A549 (cell line): Measurements from ENCODE around the gene TCF23. TPM values are rescaled to one million over a fixed set of nuclear protein-coding genes. Genes with fewer than 3 reads are reported as not detected.

Experiments
- polyA plus RNA-seq, 4 experiments: library from polyadenylated mRNA; depleted of rRNA in 3 of 4; stranded (reverse); fragments of >200 nt; fragmentation: RNase III in 1 of 4; extraction: RNeasy Plus Mini Kit Qiagen cat#74134 plus additional on column Dnase treatment in 1 of 4; gene quantifications; 2 replicates in 3 of 4; 3 replicates in 1 of 4; pipeline ENCODE4 v1.2.3, GENCODE V29; 2011 to 2017

Gene TCF23
- polyA plus RNA-seq, 2 of the 4 experiments (the other 2 are of a cell fraction), result not detected

Other genes starting within 250 kb of the TCF23 start
- 12.0 and 12.1 TPM in 2 replicates for gene MAPRE3, start 178.4 kb upstream of the TCF23 start, polyA plus RNA-seq (2011; rRNA removed)
- gene MAPRE3, start 178.4 kb upstream of the TCF23 start, polyA plus RNA-seq (2017; fragmentation: RNase III; extraction: RNeasy Plus Mini Kit Qiagen cat#74134 plus additional on column Dnase treatment), result 19.3 to 21.8 TPM (median 21.5 TPM) in 3 replicates
- 74.9 and 106 TPM in 2 replicates for gene TMEM214, start 116.0 kb upstream of the TCF23 start, polyA plus RNA-seq (2011; rRNA removed)
- 48.1 to 57.0 TPM (median 54.3 TPM) in 3 replicates for gene TMEM214, start 116.0 kb upstream of the TCF23 start, polyA plus RNA-seq (2017; fragmentation: RNase III; extraction: RNeasy Plus Mini Kit Qiagen cat#74134 plus additional on column Dnase treatment)
- gene AGBL5, start 97.3 kb upstream of the TCF23 start, polyA plus RNA-seq (2011; rRNA removed), result 48.3 and 52.7 TPM in 2 replicates
- gene AGBL5, start 97.3 kb upstream of the TCF23 start, polyA plus RNA-seq (2017; fragmentation: RNase III; extraction: RNeasy Plus Mini Kit Qiagen cat#74134 plus additional on column Dnase treatment), result 25.5 to 28.3 TPM (median 26.1 TPM) in 3 replicates
- 392 and 408 TPM in 2 replicates for gene OST4, start 77.3 kb upstream of the TCF23 start, polyA plus RNA-seq (2011; rRNA removed)
- gene OST4, start 77.3 kb upstream of the TCF23 start, polyA plus RNA-seq (2017; fragmentation: RNase III; extraction: RNeasy Plus Mini Kit Qiagen cat#74134 plus additional on column Dnase treatment), result 809 to 921 TPM (median 880 TPM) in 3 replicates
- gene EMILIN1, start 70.4 kb upstream of the TCF23 start, polyA plus RNA-seq (2011; rRNA removed), result 0.13 TPM in 2 replicates
- gene EMILIN1, start 70.4 kb upstream of the TCF23 start, polyA plus RNA-seq (2017; fragmentation: RNase III; extraction: RNeasy Plus Mini Kit Qiagen cat#74134 plus additional on column Dnase treatment), result 0.46 to 0.51 TPM (median 0.49 TPM) in 3 replicates
- gene KHK, start 62.2 kb upstream of the TCF23 start, polyA plus RNA-seq (2011; rRNA removed), result 4.2 and 4.4 TPM in 2 replicates
- 7.6 to 8.5 TPM (median 8.3 TPM) in 3 replicates for gene KHK, start 62.2 kb upstream of the TCF23 start, polyA plus RNA-seq (2017; fragmentation: RNase III; extraction: RNeasy Plus Mini Kit Qiagen cat#74134 plus additional on column Dnase treatment)
- gene CGREF1, start 29.9 kb upstream of the TCF23 start, polyA plus RNA-seq (2011; rRNA removed), result 5.8 and 6.6 TPM in 2 replicates
- 4.5 to 5.4 TPM (median 5.1 TPM) in 3 replicates for gene CGREF1, start 29.9 kb upstream of the TCF23 start, polyA plus RNA-seq (2017; fragmentation: RNase III; extraction: RNeasy Plus Mini Kit Qiagen cat#74134 plus additional on column Dnase treatment)
- gene ABHD1, start 25.2 kb upstream of the TCF23 start, polyA plus RNA-seq (2011; rRNA removed), result 1.9 and 2.4 TPM in 2 replicates
- 0.96 to 1.0 TPM (median 1.0 TPM) in 3 replicates for gene ABHD1, start 25.2 kb upstream of the TCF23 start, polyA plus RNA-seq (2017; fragmentation: RNase III; extraction: RNeasy Plus Mini Kit Qiagen cat#74134 plus additional on column Dnase treatment)
- gene PREB, start 14.4 kb upstream of the TCF23 start, polyA plus RNA-seq (2011; rRNA removed), result 79.9 and 139 TPM in 2 replicates
- gene PREB, start 14.4 kb upstream of the TCF23 start, polyA plus RNA-seq (2017; fragmentation: RNase III; extraction: RNeasy Plus Mini Kit Qiagen cat#74134 plus additional on column Dnase treatment), result 52.3 to 58.2 TPM (median 54.6 TPM) in 3 replicates
- not detected in 2 replicates for gene PRR30, start 9.6 kb upstream of the TCF23 start, polyA plus RNA-seq (2011; rRNA removed)
- gene PRR30, start 9.6 kb upstream of the TCF23 start, polyA plus RNA-seq (2017; fragmentation: RNase III; extraction: RNeasy Plus Mini Kit Qiagen cat#74134 plus additional on column Dnase treatment), result not detected in 3 replicates
- gene ATRAID, start 63.0 kb downstream of the TCF23 start, polyA plus RNA-seq (2011; rRNA removed), result 346 and 429 TPM in 2 replicates
- gene ATRAID, start 63.0 kb downstream of the TCF23 start, polyA plus RNA-seq (2017; fragmentation: RNase III; extraction: RNeasy Plus Mini Kit Qiagen cat#74134 plus additional on column Dnase treatment), result 166 to 176 TPM (median 172 TPM) in 3 replicates
- gene SLC5A6, start 63.3 kb downstream of the TCF23 start, polyA plus RNA-seq (2011; rRNA removed), result 86.7 and 104 TPM in 2 replicates
- 77.2 to 86.6 TPM (median 82.7 TPM) in 3 replicates for gene SLC5A6, start 63.3 kb downstream of the TCF23 start, polyA plus RNA-seq (2017; fragmentation: RNase III; extraction: RNeasy Plus Mini Kit Qiagen cat#74134 plus additional on column Dnase treatment)
- gene CAD, start 68.4 kb downstream of the TCF23 start, polyA plus RNA-seq (2011; rRNA removed), result 50.5 and 61.8 TPM in 2 replicates
- 69.3 to 71.2 TPM (median 70.2 TPM) in 3 replicates for gene CAD, start 68.4 kb downstream of the TCF23 start, polyA plus RNA-seq (2017; fragmentation: RNase III; extraction: RNeasy Plus Mini Kit Qiagen cat#74134 plus additional on column Dnase treatment)
- gene SLC30A3, start 114.0 kb downstream of the TCF23 start, polyA plus RNA-seq (2011; rRNA removed), result 0.90 and 0.97 TPM in 2 replicates
- gene SLC30A3, start 114.0 kb downstream of the TCF23 start, polyA plus RNA-seq (2017; fragmentation: RNase III; extraction: RNeasy Plus Mini Kit Qiagen cat#74134 plus additional on column Dnase treatment), result 1.6 to 1.9 TPM (median 1.7 TPM) in 3 replicates
- 0.12 TPM in 1 of 2 replicates, not detected in the other for gene DNAJC5G, start 126.4 kb downstream of the TCF23 start, polyA plus RNA-seq (2011; rRNA removed)
- not detected in 3 replicates for gene DNAJC5G, start 126.4 kb downstream of the TCF23 start, polyA plus RNA-seq (2017; fragmentation: RNase III; extraction: RNeasy Plus Mini Kit Qiagen cat#74134 plus additional on column Dnase treatment)
- gene TRIM54, start 133.4 kb downstream of the TCF23 start, polyA plus RNA-seq (2011; rRNA removed), result 0.05 and 0.14 TPM in 2 replicates
- 0.07 to 0.13 TPM (median 0.11 TPM) in 3 replicates for gene TRIM54, start 133.4 kb downstream of the TCF23 start, polyA plus RNA-seq (2017; fragmentation: RNase III; extraction: RNeasy Plus Mini Kit Qiagen cat#74134 plus additional on column Dnase treatment)
- gene UCN, start 159.4 kb downstream of the TCF23 start, polyA plus RNA-seq (2011; rRNA removed), result 1.0 TPM in 2 replicates
- 0.76 to 1.3 TPM (median 1.0 TPM) in 3 replicates for gene UCN, start 159.4 kb downstream of the TCF23 start, polyA plus RNA-seq (2017; fragmentation: RNase III; extraction: RNeasy Plus Mini Kit Qiagen cat#74134 plus additional on column Dnase treatment)
- gene MPV17, start 174.1 kb downstream of the TCF23 start, polyA plus RNA-seq (2011; rRNA removed), result 130 and 157 TPM in 2 replicates
- gene MPV17, start 174.1 kb downstream of the TCF23 start, polyA plus RNA-seq (2017; fragmentation: RNase III; extraction: RNeasy Plus Mini Kit Qiagen cat#74134 plus additional on column Dnase treatment), result 61.4 to 70.5 TPM (median 67.7 TPM) in 3 replicates
- 101 and 130 TPM in 2 replicates for gene GTF3C2, start 207.8 kb downstream of the TCF23 start, polyA plus RNA-seq (2011; rRNA removed)
- gene GTF3C2, start 207.8 kb downstream of the TCF23 start, polyA plus RNA-seq (2017; fragmentation: RNase III; extraction: RNeasy Plus Mini Kit Qiagen cat#74134 plus additional on column Dnase treatment), result 69.2 to 78.2 TPM (median 75.4 TPM) in 3 replicates
- 62.8 and 90.3 TPM in 2 replicates for gene EIF2B4, start 221.3 kb downstream of the TCF23 start, polyA plus RNA-seq (2011; rRNA removed)
- 73.5 to 75.8 TPM (median 74.5 TPM) in 3 replicates for gene EIF2B4, start 221.3 kb downstream of the TCF23 start, polyA plus RNA-seq (2017; fragmentation: RNase III; extraction: RNeasy Plus Mini Kit Qiagen cat#74134 plus additional on column Dnase treatment)
- 141 and 158 TPM in 2 replicates for gene SNX17, start 221.6 kb downstream of the TCF23 start, polyA plus RNA-seq (2011; rRNA removed)
- 150 to 166 TPM (median 154 TPM) in 3 replicates for gene SNX17, start 221.6 kb downstream of the TCF23 start, polyA plus RNA-seq (2017; fragmentation: RNase III; extraction: RNeasy Plus Mini Kit Qiagen cat#74134 plus additional on column Dnase treatment)
- gene ZNF513, start 231.7 kb downstream of the TCF23 start, polyA plus RNA-seq (2011; rRNA removed), result 9.9 and 10.8 TPM in 2 replicates
- gene ZNF513, start 231.7 kb downstream of the TCF23 start, polyA plus RNA-seq (2017; fragmentation: RNase III; extraction: RNeasy Plus Mini Kit Qiagen cat#74134 plus additional on column Dnase treatment), result 13.1 to 22.7 TPM (median 22.1 TPM) in 3 replicates